Progenitor cell of endocrine pancreas (in vitro differentiated cells): ENCODE results near the gene SPOCK1. TPM values are rescaled to one million over a fixed set of nuclear protein-coding genes. Genes with fewer than 3 reads are reported as not detected.

Source experiments
- DNase-seq: peaks from one replicate; pipeline ENCODE4 v3.0.0; 2021; ENCODE audit warnings: low spot score; ENCODE audit not compliant: unreplicated experiment
- H3K27ac Mint-ChIP-seq: 2 replicates; pipeline ENCODE4 v1.8.0; 2021; ENCODE audit warnings: mild to moderate bottlenecking, moderate library complexity, mixed read lengths
- H3K27me3 Mint-ChIP-seq: 2 replicates; pipeline ENCODE4 v1.8.0; 2021; ENCODE audit warnings: mixed read lengths
- H3K36me3 Mint-ChIP-seq: 2 replicates; pipeline ENCODE4 v1.8.0; 2022; ENCODE audit warnings: mixed read lengths; ENCODE audit not compliant: insufficient read depth
- H3K4me1 Mint-ChIP-seq: 2 replicates; pipeline ENCODE4 v1.8.0; 2021; ENCODE audit warnings: low read depth, mixed read lengths
- H3K4me3 Mint-ChIP-seq: 2 replicates; pipeline ENCODE4 v1.8.0; 2021; ENCODE audit warnings: low read depth, mild to moderate bottlenecking, moderate library complexity, mixed read lengths
- H3K9me3 Mint-ChIP-seq: 2 replicates; pipeline ENCODE4 v1.8.0; 2021; ENCODE audit warnings: low read depth, mixed read lengths
- CTCF ChIP-seq: fragments of 200-600 bp; sonication (generic); IDR thresholded peaks from one replicate; pipeline ENCODE4 v1.5.0; 2021; ENCODE audit warnings: antibody characterized with exemption, mild to moderate bottlenecking; ENCODE audit not compliant: unreplicated experiment
- total RNA-seq: library from RNA; stranded (reverse); gene quantifications from 2 replicates; pipeline ENCODE4 v1.2.1, GENCODE V29; 2021

The SPOCK1 gene
- total RNA-seq, 1 donor from 2014 or later = 41.4 TPM

- Mint-ChIP-seq H3K36me3 (no peaks in the 10 kb centered on the region), H3K4me1 (no peaks in the 10 kb centered on the region), H3K4me3 (no peak overlapping the region), H3K27ac (no peak overlapping the region), H3K27me3 (no peaks in the 10 kb centered on the region), H3K9me3 (peaks cover 1% of the 10 kb centered on the region)
- no peak for TF ChIP-seq CTCF
- DNase-seq = no peak
Observed at GRCh38 chr5:137164961-137165360, 334.2 kb downstream of the SPOCK1 start.

GRCh38 chr5:137164536-137164935 lies 334.6 kb downstream of the SPOCK1 start:
- TF ChIP-seq CTCF = no peak
- Mint-ChIP-seq H3K4me1 (no peaks in the 10 kb centered on the region), H3K27me3 (no peaks in the 10 kb centered on the region), H3K9me3 (peaks cover 6% of the 10 kb centered on the region), H3K36me3 (no peaks in the 10 kb centered on the region), H3K27ac (no peak overlapping the region), H3K4me3 (no peak overlapping the region)
- DNase-seq = no peak

- Mint-ChIP-seq H3K9me3 (peaks cover 6% of the 10 kb centered on the region), H3K27me3 (no peaks in the 10 kb centered on the region), H3K4me3 (no peak overlapping the region), H3K36me3 (no peaks in the 10 kb centered on the region), H3K4me1 (peaks cover 10% of the 10 kb centered on the region), H3K27ac (no peak overlapping the region)
- DNase-seq = no peak
- no peak for TF ChIP-seq CTCF
Observed at GRCh38 chr5:137158691-137159090, 340.4 kb downstream of the SPOCK1 start.

- H3K9me3 Mint-ChIP-seq = peaks cover 6% of the 10 kb centered on the region
- no peak for TF ChIP-seq CTCF
- H3K27me3 Mint-ChIP-seq = no peaks in the 10 kb centered on the region
- no peak overlapping the region for H3K27ac Mint-ChIP-seq
- H3K4me1 Mint-ChIP-seq = peaks cover 22% of the 10 kb centered on the region
- DNase-seq = no peak
- no peak overlapping the region for H3K4me3 Mint-ChIP-seq
- no peaks in the 10 kb centered on the region for H3K36me3 Mint-ChIP-seq
Observed at GRCh38 chr5:137156180-137156579, 342.9 kb downstream of the SPOCK1 start.

- H3K4me3 Mint-ChIP-seq = no peak overlapping the region
- H3K27me3 Mint-ChIP-seq = no peaks in the 10 kb centered on the region
- H3K27ac Mint-ChIP-seq = no peak overlapping the region
- H3K9me3 Mint-ChIP-seq = peaks cover 6% of the 10 kb centered on the region
- no peaks in the 10 kb centered on the region for H3K36me3 Mint-ChIP-seq
- no peak for TF ChIP-seq CTCF
- DNase-seq = no peak
- peaks cover 22% of the 10 kb centered on the region for H3K4me1 Mint-ChIP-seq
Observed at GRCh38 chr5:137155261-137156000, 343.7 kb downstream of the SPOCK1 start.
